Cardiac muscle cell (in vitro differentiated cells and primary cell): ENCODE results near the gene CNTNAP2. TPM values are rescaled to one million over a fixed set of nuclear protein-coding genes. Genes with fewer than 3 reads are reported as not detected.

Experiments used
- DNase-seq, 2 donors: peaks; one replicate each; pipeline versions ENCODE4 v3.0.0 to v3.0.0-alpha.2; 2010 to 2017; ENCODE audit warnings: low read depth in 1 of 2, low spot score in 1 of 2
- H3K27ac ChIP-seq: fragments of 200-600 bp; sonication (generic); 2 replicates; pipeline ENCODE4 v1.5.1; 2016
- H3K27me3 ChIP-seq: fragments of 200-600 bp; sonication (generic); 2 replicates; pipeline ENCODE4 v1.6.0; 2016; ENCODE audit warnings: control low read depth
- H3K36me3 ChIP-seq: fragments of 200-600 bp; sonication (generic); 2 replicates; pipeline ENCODE4 v1.5.1; 2016; ENCODE audit warnings: control low read depth
- H3K4me1 ChIP-seq: fragments of 200-600 bp; sonication (generic); 2 replicates; pipeline ENCODE4 v1.8.1; 2017; ENCODE audit warnings: low read depth, mild to moderate bottlenecking, mixed run types
- H3K4me3 ChIP-seq: fragments of 200-600 bp; sonication (generic); 2 replicates; pipeline ENCODE4 v1.5.1; 2016; ENCODE audit warnings: mild to moderate bottlenecking
- H3K9me3 ChIP-seq: fragments of 200-600 bp; sonication (generic); 2 replicates; pipeline ENCODE4 v1.5.1; 2017; ENCODE audit warnings: low read depth, mild to moderate bottlenecking, control low read depth
- polyA plus RNA-seq: library from polyadenylated mRNA; unstranded; fragments of >200 nt; fragmentation: Nextera tagmentation; extraction: Ambion mirVana; gene quantifications from 2 replicates; pipeline ENCODE4 v1.2.1, GENCODE V29; 2016
- total RNA-seq: library from RNA; depleted of rRNA; stranded (reverse); fragments of >200 nt; gene quantifications from 2 replicates; pipeline ENCODE4 v1.2.3, GENCODE V29; 2016
- TF ChIP-seq, protein P1 (sequence below): IDR thresholded peaks from 2 replicates; pipeline ENCODE4 v1.5.1; 2012; ENCODE audit warnings: low read depth, mild to moderate bottlenecking, low read length

Gene CNTNAP2
- total and polyA plus RNA-seq, 2 experiments from 2014 or later: 4.8 to 5.1 TPM

DNA sequence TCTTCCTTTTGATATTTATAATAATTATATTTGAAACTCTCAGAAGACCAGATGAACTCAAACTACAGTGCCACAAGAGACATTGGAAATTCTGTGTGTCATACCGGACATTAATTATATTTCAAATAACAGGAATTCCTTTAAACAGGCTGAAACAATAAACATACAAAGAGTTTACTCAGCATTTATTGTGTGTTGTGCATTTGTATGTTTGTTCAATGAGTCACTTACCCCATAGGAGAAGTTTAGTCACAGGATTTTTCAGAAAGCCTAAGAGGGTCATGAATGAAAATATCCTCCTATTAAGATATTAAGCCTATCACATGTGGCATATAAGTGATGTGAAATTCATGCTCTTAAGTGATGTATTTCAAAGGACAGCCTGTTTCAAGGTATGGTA, 566.8 kb downstream of the CNTNAP2 start:
- Histone ChIP-seq H3K27me3 (no peaks in the 10 kb centered on the region), H3K4me1 (no peaks in the 10 kb centered on the region), H3K4me3 (no peak overlapping the region), H3K27ac (no peak overlapping the region), H3K36me3 (no peaks in the 10 kb centered on the region), H3K9me3 (no peaks in the 10 kb centered on the region)
- TF ChIP-seq, protein P1, sequence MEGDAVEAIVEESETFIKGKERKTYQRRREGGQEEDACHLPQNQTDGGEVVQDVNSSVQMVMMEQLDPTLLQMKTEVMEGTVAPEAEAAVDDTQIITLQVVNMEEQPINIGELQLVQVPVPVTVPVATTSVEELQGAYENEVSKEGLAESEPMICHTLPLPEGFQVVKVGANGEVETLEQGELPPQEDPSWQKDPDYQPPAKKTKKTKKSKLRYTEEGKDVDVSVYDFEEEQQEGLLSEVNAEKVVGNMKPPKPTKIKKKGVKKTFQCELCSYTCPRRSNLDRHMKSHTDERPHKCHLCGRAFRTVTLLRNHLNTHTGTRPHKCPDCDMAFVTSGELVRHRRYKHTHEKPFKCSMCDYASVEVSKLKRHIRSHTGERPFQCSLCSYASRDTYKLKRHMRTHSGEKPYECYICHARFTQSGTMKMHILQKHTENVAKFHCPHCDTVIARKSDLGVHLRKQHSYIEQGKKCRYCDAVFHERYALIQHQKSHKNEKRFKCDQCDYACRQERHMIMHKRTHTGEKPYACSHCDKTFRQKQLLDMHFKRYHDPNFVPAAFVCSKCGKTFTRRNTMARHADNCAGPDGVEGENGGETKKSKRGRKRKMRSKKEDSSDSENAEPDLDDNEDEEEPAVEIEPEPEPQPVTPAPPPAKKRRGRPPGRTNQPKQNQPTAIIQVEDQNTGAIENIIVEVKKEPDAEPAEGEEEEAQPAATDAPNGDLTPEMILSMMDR: no peak
- no peak for DNase-seq

DNA sequence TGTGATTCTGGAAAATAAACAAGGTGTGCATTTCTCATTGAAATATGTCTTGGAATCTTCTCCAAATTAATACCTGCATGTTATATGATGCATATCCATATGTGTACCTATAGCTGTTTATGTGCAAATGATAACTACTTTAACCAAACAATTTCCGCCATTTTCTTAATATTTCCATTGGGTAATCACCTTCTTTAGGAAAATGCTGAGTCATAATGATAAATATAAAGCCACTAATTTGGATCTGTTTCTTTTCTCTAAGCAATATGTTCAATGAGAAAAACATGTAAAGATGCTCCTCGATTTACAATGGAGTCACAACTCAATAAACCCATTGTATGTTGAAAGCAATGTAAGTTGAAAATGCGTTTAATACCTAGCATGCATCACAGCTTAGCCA, 574.4 kb downstream of the CNTNAP2 start:
- TF ChIP-seq, protein P1: no peak
- Histone ChIP-seq H3K27ac (no peak overlapping the region), H3K4me1 (no peaks in the 10 kb centered on the region), H3K4me3 (no peak overlapping the region), H3K36me3 (no peaks in the 10 kb centered on the region), H3K27me3 (no peaks in the 10 kb centered on the region), H3K9me3 (no peaks in the 10 kb centered on the region)
- DNase-seq: no peak

DNA sequence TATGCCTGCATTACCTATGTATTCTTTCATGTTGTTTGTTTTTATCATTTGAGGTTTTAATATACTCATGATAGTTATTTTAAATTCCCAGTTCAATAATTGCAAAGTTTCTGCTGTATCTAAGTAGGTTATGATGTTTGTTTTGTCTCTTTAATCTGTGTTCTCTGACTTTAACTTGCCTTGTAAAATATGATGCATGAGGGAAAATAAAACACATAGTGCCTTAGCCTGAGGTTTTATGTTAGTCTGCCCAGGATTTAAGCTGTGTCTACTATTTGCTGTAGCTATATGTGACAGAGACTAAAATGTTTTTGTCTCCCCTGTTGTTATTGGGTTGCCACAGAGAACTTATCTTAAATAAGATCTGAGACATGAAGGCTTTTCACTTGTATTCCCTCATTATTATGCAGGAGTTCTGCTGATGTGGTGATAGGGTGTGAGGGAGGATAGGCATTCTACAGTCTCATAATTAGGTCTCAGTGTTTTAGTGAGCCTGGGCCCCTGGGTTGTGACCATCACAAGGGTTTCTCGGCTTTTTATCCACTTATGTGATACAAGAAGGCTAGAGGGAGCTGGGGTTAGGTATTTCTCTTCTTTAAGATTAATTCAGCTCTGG, 582.5 kb downstream of the CNTNAP2 start:
- TF ChIP-seq, protein P1: no peak
- Histone ChIP-seq H3K4me3 (no peak overlapping the region), H3K9me3 (no peaks in the 10 kb centered on the region), H3K36me3 (no peaks in the 10 kb centered on the region), H3K27ac (no peak overlapping the region), H3K27me3 (no peaks in the 10 kb centered on the region), H3K4me1 (no peaks in the 10 kb centered on the region)
- DNase-seq: no peak

DNA sequence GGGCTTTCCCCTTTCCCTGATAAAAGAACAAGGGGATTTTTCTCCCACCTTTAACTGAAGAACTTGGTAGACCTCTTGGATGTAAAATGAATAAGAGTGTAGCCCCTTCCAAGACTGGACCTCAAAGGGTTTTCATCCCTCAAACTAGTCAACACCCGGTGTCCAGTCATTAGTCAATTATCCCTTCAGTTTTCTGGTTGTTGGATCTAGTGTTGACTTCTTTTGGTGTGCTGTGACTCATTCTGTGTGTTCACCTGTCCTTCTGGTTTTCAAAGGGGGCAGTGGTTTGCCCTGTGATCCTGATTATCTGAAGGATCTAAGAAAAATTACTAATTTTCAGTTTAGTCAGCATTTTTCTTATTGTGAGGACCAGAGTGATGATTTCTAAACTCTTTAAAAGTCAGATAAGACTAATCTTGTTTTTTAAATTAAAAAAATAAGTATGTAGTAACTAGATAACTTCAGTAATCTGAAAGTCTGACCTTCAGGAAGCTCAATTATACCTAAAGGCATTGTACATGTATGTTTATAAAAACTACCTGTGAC, 583.5 kb downstream of the CNTNAP2 start:
- TF ChIP-seq, protein P1: no peak

DNA sequence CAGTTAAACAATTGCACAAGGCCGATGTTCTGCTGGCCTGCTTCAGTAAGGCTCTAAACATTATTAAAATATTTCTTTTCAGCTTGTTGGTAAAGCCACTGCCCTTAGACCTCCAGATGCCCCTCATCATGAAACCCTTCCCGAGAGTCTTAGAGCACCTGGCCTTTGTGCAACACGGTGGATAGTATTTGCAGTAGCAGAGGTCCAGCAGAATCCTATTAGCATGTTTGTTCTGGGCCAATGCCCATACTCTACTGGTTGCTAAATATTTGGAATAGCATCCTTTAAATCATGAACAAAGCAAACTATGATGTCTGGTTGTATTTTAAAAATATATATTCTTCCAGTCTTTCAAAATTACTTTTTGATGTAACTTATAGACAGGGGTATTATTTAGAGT, 584.6 kb downstream of the CNTNAP2 start:
- no peak for DNase-seq
- Histone ChIP-seq H3K4me1 (no peaks in the 10 kb centered on the region), H3K27ac (no peak overlapping the region), H3K4me3 (no peak overlapping the region), H3K9me3 (no peaks in the 10 kb centered on the region), H3K36me3 (no peaks in the 10 kb centered on the region), H3K27me3 (no peaks in the 10 kb centered on the region)
- TF ChIP-seq, protein P1: no peak

More for the DNA sequence above, 583.5 kb downstream of the CNTNAP2 start:
- Histone ChIP-seq H3K36me3 (no peaks in the 10 kb centered on the region), H3K4me3 (no peak overlapping the region), H3K9me3 (no peaks in the 10 kb centered on the region), H3K27ac (no peak overlapping the region), H3K4me1 (no peaks in the 10 kb centered on the region), H3K27me3 (no peaks in the 10 kb centered on the region)
- no peak for DNase-seq
